A375 (cell line): Measurements from ENCODE around the gene GUCY2D. TPM values are rescaled to one million over a fixed set of nuclear protein-coding genes. Genes with fewer than 3 reads are reported as not detected.

Source experiments
- total RNA-seq: library from RNA; depleted of rRNA; stranded (reverse); fragments of >200 nt; shearing (Covaris generic); gene quantifications from 2 replicates; pipeline ENCODE4 v1.2.3, GENCODE V29; 2014; rRNA removed

The GUCY2D gene
- not detected in 2 replicates for total RNA-seq

DNA sequence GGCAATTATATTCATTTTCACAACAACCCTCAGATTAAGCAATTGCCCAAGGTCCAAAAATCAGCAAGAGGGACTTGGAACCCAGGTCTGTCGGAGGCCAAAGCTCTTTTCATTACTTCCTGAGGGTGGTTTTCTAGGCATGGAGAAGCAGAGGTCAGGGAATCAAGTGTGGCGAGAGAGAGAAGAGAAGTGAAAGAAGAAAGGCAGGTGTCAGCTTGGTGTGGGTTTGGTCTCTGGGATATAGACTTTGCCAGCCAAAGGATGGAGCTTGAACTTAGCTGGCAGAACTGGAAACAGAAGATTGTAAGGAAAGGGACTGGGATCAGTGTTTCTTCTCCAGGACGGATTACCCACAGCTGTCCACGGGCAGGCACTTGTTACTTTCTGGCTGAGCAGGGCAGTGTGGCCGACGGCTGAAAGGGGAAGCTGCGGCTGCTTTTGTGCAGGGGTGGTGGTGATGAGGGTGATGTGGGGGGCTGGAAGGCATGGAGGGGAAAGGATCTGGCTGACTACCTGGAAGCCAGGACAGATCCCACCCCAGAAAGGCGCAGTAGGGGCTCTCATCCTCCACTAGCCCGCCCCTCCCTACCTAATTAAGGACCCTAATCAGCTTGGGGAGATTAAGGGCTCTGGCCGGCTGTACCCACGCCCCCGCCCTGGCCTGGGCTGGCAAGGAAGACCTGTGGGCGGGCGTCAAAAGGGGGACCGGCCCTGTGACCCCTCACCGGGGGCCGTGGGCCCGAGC, at the start of gene GUCY2D:
GUCY2D (plus strand) TSS at position 640 of the 745 bp plus-strand sequence. CDS start 433 bp downstream, outside the sequence.

DNA sequence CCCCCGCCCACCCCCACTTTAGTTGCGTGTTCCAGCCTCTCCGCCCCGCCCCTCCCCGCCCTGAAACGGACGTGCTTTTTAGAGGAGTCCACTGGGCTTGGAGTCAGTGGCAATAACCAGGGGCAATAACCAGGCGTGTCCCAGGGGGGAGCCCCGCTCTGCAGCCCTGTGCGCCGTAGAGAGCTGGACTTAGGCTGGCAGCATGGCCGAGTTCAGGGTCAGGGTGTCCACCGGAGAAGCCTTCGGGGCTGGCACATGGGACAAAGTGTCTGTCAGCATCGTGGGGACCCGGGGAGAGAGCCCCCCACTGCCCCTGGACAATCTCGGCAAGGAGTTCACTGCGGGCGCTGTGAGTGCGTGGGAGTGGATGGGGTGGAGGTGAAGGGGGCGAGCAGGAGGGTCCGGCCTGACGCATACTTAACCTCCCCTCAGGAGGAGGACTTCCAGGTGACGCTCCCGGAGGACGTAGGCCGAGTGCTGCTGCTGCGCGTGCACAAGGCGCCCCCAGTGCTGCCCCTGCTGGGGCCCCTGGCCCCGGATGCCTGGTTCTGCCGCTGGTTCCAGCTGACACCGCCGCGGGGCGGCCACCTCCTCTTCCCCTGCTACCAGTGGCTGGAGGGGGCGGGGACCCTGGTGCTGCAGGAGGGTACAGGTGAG, 36.7 kb downstream of the GUCY2D start, which contains the start of gene ALOX15B:
ALOX15B (plus strand) TSS at position 106 of the 657 bp plus-strand sequence; CDS start at position 203, 97 bp downstream.

Other genes with a start within 250 kb of the GUCY2D start
- gene KDM6B, start 168.4 kb upstream of the GUCY2D start, total RNA-seq, result 38.3 and 73.9 TPM in 2 replicates
- gene TMEM88, start 147.5 kb upstream of the GUCY2D start, total RNA-seq, result 1.4 TPM in 1 of 2 replicates, not detected in the other
- gene NAA38, start 145.1 kb upstream of the GUCY2D start, total RNA-seq, result 159 and 172 TPM in 2 replicates
- 9.3 and 11.5 TPM in 2 replicates for gene CYB5D1, start 144.6 kb upstream of the GUCY2D start, total RNA-seq
- 77.9 and 83.9 TPM in 2 replicates for gene CHD3, start 113.8 kb upstream of the GUCY2D start, total RNA-seq
- gene RNF227, start 86.3 kb upstream of the GUCY2D start, total RNA-seq, result 3.0 and 4.1 TPM in 2 replicates
- gene KCNAB3, start 72.8 kb upstream of the GUCY2D start, total RNA-seq, result 2.0 and 4.4 TPM in 2 replicates
- 38.9 and 39.0 TPM in 2 replicates for gene TRAPPC1, start 70.7 kb upstream of the GUCY2D start, total RNA-seq
- 22.0 and 34.0 TPM in 2 replicates for gene CNTROB, start 70.4 kb upstream of the GUCY2D start, total RNA-seq
- 0.26 and 0.32 TPM in 2 replicates for gene ALOX15B, start 36.4 kb downstream of the GUCY2D start, total RNA-seq
- gene ALOX12B, start 85.1 kb downstream of the GUCY2D start, total RNA-seq, result 0.19 and 0.94 TPM in 2 replicates
- gene ALOXE3, start 115.9 kb downstream of the GUCY2D start, total RNA-seq, result not detected in 2 replicates
- gene HES7, start 121.5 kb downstream of the GUCY2D start, total RNA-seq, result 0.91 and 1.2 TPM in 2 replicates
- 27.1 and 44.5 TPM in 2 replicates for gene PER1, start 149.8 kb downstream of the GUCY2D start, total RNA-seq
- 9.0 and 10.5 TPM in 2 replicates for gene VAMP2, start 160.3 kb downstream of the GUCY2D start, total RNA-seq
- 22.0 and 23.0 TPM in 2 replicates for gene TMEM107, start 173.8 kb downstream of the GUCY2D start, total RNA-seq
- 5.3 and 8.0 TPM in 2 replicates for gene BORCS6, start 187.6 kb downstream of the GUCY2D start, total RNA-seq
- 114 and 116 TPM in 2 replicates for gene AURKB, start 208.0 kb downstream of the GUCY2D start, total RNA-seq
- 9.3 and 9.8 TPM in 2 replicates for gene CTC1, start 245.4 kb downstream of the GUCY2D start, total RNA-seq
- gene PFAS, start 246.7 kb downstream of the GUCY2D start, total RNA-seq, result 86.5 and 96.7 TPM in 2 replicates